K562 (cell line): ENCODE results near the gene METTL22. TPM values are rescaled to one million over a fixed set of nuclear protein-coding genes. Genes with fewer than 3 reads are reported as not detected.

Experiments used
- ATAC-seq: fragments of 200-7000 bp; cut with Tn5 transposase; 3 replicates; pipeline ENCODE4 v1.9.1; 2020; ENCODE audit warnings: moderate library complexity
- BruUV-seq: library from RNA; stranded (reverse); fragments of 400-500 nt; replicated peaks from 2 replicates; lab custom pipeline; 2021; lab: Mats Ljungman, UMichigan
- CTCF ChIA-PET: fragments of 300-600 bp; formaldehyde crosslinking; extraction: SDS; loops from one replicate; lab custom pipeline; 2021; ENCODE audit warnings: low intra/inter-chr PET ratio; lab: Yijun Ruan, JAX
- POLR2A ChIA-PET: fragments of 300-600, 350-650 bp; sonication (Branson Sonifier 250); formaldehyde crosslinking; extraction: SDS; loops from one replicate; lab custom pipeline; 2021; ENCODE audit warnings: antibody characterized with exemption, inconsistent platforms; lab: Yijun Ruan, JAX
- DNase-seq, 4 experiments: peaks; one replicate each; pipeline versions ENCODE4 v3.0.0 to v3.0.0-alpha.2; 2011 to 2018; ENCODE audit warnings: low spot score in 3 of 4, mixed read lengths in 3 of 4; ENCODE audit errors: extremely low read depth in 1 of 4
- FAIRE-seq: peaks from 2 replicates; lab custom pipeline; 2011; peaks lifted over from hg19 to GRCh38; lab: Jason Lieb, UNC
- H2AFZ ChIP-seq: 2 replicates; pipeline ENCODE4 v1.6.0; 2011; ENCODE audit warnings: low read depth, low read length, control low read depth, inconsistent platforms
- H3K27ac ChIP-seq: fragments of 200-600 bp; 3 replicates; pipeline ENCODE4 v1.8.0; 2011; ENCODE audit warnings: low read depth, mild to moderate bottlenecking, control low read depth, inconsistent platforms, low read length, moderate library complexity, mixed read lengths; ENCODE audit errors: extremely low read depth
- H3K27me3 ChIP-seq, 2 experiments: fragments of 300-600 bp in 1 of 2; 2 replicates in 1 of 2; 3 replicates in 1 of 2; pipeline versions ENCODE4 v1.6.0 to v1.8.0; 2011; ENCODE audit warnings: inconsistent platforms in 2 of 2, low read length in 2 of 2, mild to moderate bottlenecking in 1 of 2, mixed read lengths in 1 of 2, moderate library complexity in 1 of 2; ENCODE audit not compliant: control insufficient read depth in 2 of 2, insufficient read depth in 2 of 2
- H3K36me3 ChIP-seq: fragments of 300-600 bp; 3 replicates; pipeline ENCODE4 v1.8.0; 2011; ENCODE audit warnings: mild to moderate bottlenecking, low read length, inconsistent platforms; ENCODE audit not compliant: control insufficient read depth, insufficient read depth
- H3K4me1 ChIP-seq, 2 experiments: fragments of 200-600 bp in 1 of 2; replicated peaks in 1 of 2; 2 replicates in 1 of 2; 3 replicates in 1 of 2; pipeline versions ENCODE4 v1.5.1 to v1.8.0; 2011; ENCODE audit warnings: inconsistent platforms in 2 of 2, low read length in 2 of 2, mild to moderate bottlenecking in 1 of 2, mixed read lengths in 1 of 2, moderate library complexity in 1 of 2; ENCODE audit not compliant: control insufficient read depth in 2 of 2, insufficient read depth in 2 of 2
- H3K4me2 ChIP-seq: 2 replicates; pipeline ENCODE4 v1.6.1; 2011; ENCODE audit warnings: low read length, control low read depth, inconsistent platforms, mixed read lengths; ENCODE audit not compliant: insufficient read depth
- H3K4me3 ChIP-seq: fragments of 200-600 bp; sonication (generic), shearing (Covaris generic); 2 replicates; pipeline ENCODE4 v1.5.1; 2016; ENCODE audit warnings: control low read depth, inconsistent platforms
- H3K79me2 ChIP-seq: fragments of 200-600 bp; 3 replicates; pipeline ENCODE4 v1.8.0; 2011; ENCODE audit warnings: low read length, inconsistent platforms; ENCODE audit not compliant: control insufficient read depth, insufficient read depth
- H3K9ac ChIP-seq, 2 experiments: 2 replicates each; pipeline versions ENCODE4 v1.6.0 to v1.6.1; 2011; ENCODE audit warnings: low read depth in 2 of 2, low read length in 2 of 2, control low read depth in 1 of 2, inconsistent platforms in 1 of 2, mild to moderate bottlenecking in 1 of 2, mixed read lengths in 1 of 2; ENCODE audit not compliant: insufficient read depth in 1 of 2
- H3K9me1 ChIP-seq: one replicate; pipeline ENCODE4 v1.6.0; 2011; ENCODE audit warnings: inconsistent platforms, mild to moderate bottlenecking, low read length, moderate library complexity; ENCODE audit not compliant: control insufficient read depth, insufficient read depth
- H3K9me3 ChIP-seq: replicated peaks from 2 replicates; pipeline ENCODE4 v1.5.1; 2011; ENCODE audit warnings: low read depth, low read length, inconsistent platforms; ENCODE audit not compliant: control insufficient read depth, insufficient read depth
- H4K20me1 ChIP-seq: replicated peaks from 2 replicates; pipeline ENCODE4 v1.6.1; 2011; ENCODE audit warnings: low read length, inconsistent platforms, mixed read lengths; ENCODE audit not compliant: control insufficient read depth, insufficient read depth
- C11orf30 ChIP-seq: fragments of 450-650 bp; IDR thresholded peaks from 2 replicates; pipeline ENCODE4 v1.6.1; 2016; ENCODE audit warnings: low read depth, mild to moderate bottlenecking
- EGR1 ChIP-seq: fragments of 450-650 bp; conservative IDR thresholded peaks from 2 replicates; pipeline ENCODE4 v1.6.1; 2017; ENCODE audit warnings: mild to moderate bottlenecking
- EZH2 ChIP-seq: IDR thresholded peaks from 2 replicates; pipeline ENCODE4 v1.6.1; 2012; ENCODE audit warnings: low read depth, mild to moderate bottlenecking, inconsistent platforms, low read length, borderline replicate concordance
- KAT7 ChIP-seq: sonication (generic); formaldehyde crosslinking; IDR thresholded peaks from 2 replicates; pipeline ENCODE4 v1.8.0; 2022; ENCODE audit warnings: missing genetic modification reagents, mild to moderate bottlenecking, borderline replicate concordance
- KDM5B ChIP-seq: fragments of 200-600 bp; sonication (generic); IDR thresholded peaks from 2 replicates; pipeline ENCODE4 v1.6.1; 2012; ENCODE audit warnings: low read depth, mild to moderate bottlenecking, moderate library complexity, low read length, control low read depth, inconsistent platforms; ENCODE audit not compliant: insufficient replicate concordance
- KLF13 ChIP-seq: fragments of 450-650 bp; IDR thresholded peaks from 2 replicates; pipeline ENCODE4 v1.6.1; 2016; ENCODE audit warnings: missing genetic modification characterization, low read depth, mild to moderate bottlenecking, missing compliant biosample characterization, moderate library complexity, borderline replicate concordance
- NCOR1 ChIP-seq: fragments of 450-650 bp; IDR thresholded peaks from 2 replicates; pipeline ENCODE4 v1.6.1; 2016; ENCODE audit warnings: mild to moderate bottlenecking, moderate library complexity
- SRSF1 ChIP-seq: fragments of 200-400 bp; formaldehyde crosslinking; IDR thresholded peaks from 2 replicates; pipeline ENCODE4 v1.6.1; 2017; ENCODE audit warnings: mild to moderate bottlenecking, low read depth, low read length, moderate library complexity
- TCF7 ChIP-seq: sonication (generic); IDR thresholded peaks from 2 replicates; pipeline ENCODE4 v1.6.1; 2016; ENCODE audit warnings: antibody characterized with exemption, borderline replicate concordance
- USF2 ChIP-seq: sonication (generic); formaldehyde crosslinking; IDR thresholded peaks from 2 replicates; pipeline ENCODE4 v1.5.0; 2020; ENCODE audit warnings: missing genetic modification reagents
- ZNF551 ChIP-seq: fragments of 250-450 bp; sonication (Bioruptor Pico); IDR thresholded peaks from 2 replicates; pipeline ENCODE4 v1.5.0; 2021; ENCODE audit warnings: mild to moderate bottlenecking, moderate library complexity
- WGBS: fragments of 100-300 bp; shearing (Covaris generic); methylation state at CpG from one replicate; pipeline ENCODE4 v1.1.6; 2016; ENCODE audit warnings: low coverage, mixed read lengths; ENCODE audit not compliant: insufficient coverage; ENCODE audit errors: missing lambda C conversion rate; 5-methylcytosine and 5-hydroxymethylcytosine counted together
- in situ Hi-C: fragments of 300-500 bp; cut with MboI; formaldehyde crosslinking; loops from 4 replicates; pipeline ENCODE4 v1.15.0; 2018; ENCODE audit warnings: inconsistent platforms, mixed read lengths
- intact Hi-C: fragments of 100-400 bp; cut with micrococcal nuclease; formaldehyde crosslinking; loops from 2 replicates; pipeline ENCODE4 v1.14.2; 2022
- polyA plus RNA-seq, 8 experiments: library from polyadenylated mRNA; depleted of rRNA in 4 of 8; stranded (reverse) in 5 of 8; unstranded in 3 of 8; fragments of >200 nt; fragmentation: Nextera tagmentation in 2 of 8; fragmentation: Illumina TruSeq in 1 of 8; extraction: Ambion mirVana in 2 of 8; extraction: Trizol in 1 of 8; gene quantifications; 2 replicates each; pipeline versions ENCODE4 v1.2.1 to v1.2.3, GENCODE V29; 2011 to 2014; ENCODE audit warnings: inconsistent platforms in 1 of 8, missing spikeins in 1 of 8
- total RNA-seq, 7 experiments: library from RNA; depleted of rRNA in 6 of 7; stranded (reverse); fragments of >200 nt in 6 of 7; fragmentation: Illumina TruSeq in 2 of 7; extraction: Trizol in 2 of 7; gene quantifications; 2 replicates each; pipeline versions ENCODE4 v1.2.1 to v1.2.3, GENCODE V29; 2011 to 2021; ENCODE audit warnings: low replicate concordance in 1 of 7

METTL22 gene
- total and polyA plus RNA-seq, 9 of the 15 experiments (the other 6 are each of a cell fraction or from before 2014, with no cell fraction given): 6.9 to 33.2 (median 18.5) TPM

GRCh38 chr16:8694795-8695728, 73.6 kb downstream of the METTL22 start:
- no peak overlapping the region for H3K27ac ChIP-seq
- TF ChIP-seq EGR1 (no peak), EZH2 (peak; percentile 84; the same call in 1 of the 2 replicates), C11orf30 (peak; percentile 19; the same call in 1 of the 2 replicates)
- no peaks in the 10 kb centered on the region for H3K36me3 ChIP-seq
- under 1% methylated on average over 18 of the region's 18 CpGs for WGBS
- no peak overlapping the region for H3K4me3 ChIP-seq
- DNase-seq (no peak), ATAC-seq (no peak), FAIRE-seq (no peak)
- in situ Hi-C loops (no loop called here), intact Hi-C loops (no loop called here)
- peaks cover 24 to 35% of the 10 kb centered on the region in 2 experiments for H3K27me3 ChIP-seq
- POLR2A ChIA-PET: interaction anchor here (0.6 kb wide), 1 partner anchor 676 kb away, joined by 3 read pairs; no protein-coding TSS in a partner anchor
- no peak overlapping the region for H3K9ac ChIP-seq
- no peaks in the 10 kb centered on the region for H3K4me1 ChIP-seq
- 0 out of 2 replicates have a peak, but pooled peaks cover under 1% of the 10 kb centered on the region for H3K9me3 ChIP-seq
- CTCF ChIA-PET: no interaction called here
- no peaks in the 10 kb centered on the region; the same call in 1 of the 2 replicates for H4K20me1 ChIP-seq
- no TSS peak for BruUV-seq
- H3K9me1 ChIP-seq: no peaks in the 10 kb centered on the region
- no peak overlapping the region for H3K4me2 ChIP-seq
- H3K79me2 ChIP-seq: no peaks in the 10 kb centered on the region
- no peak overlapping the region for H2AFZ ChIP-seq

- H3K27me3 ChIP-seq: peaks cover 26 to 44% of the 10 kb centered on the region in 2 experiments
- no peak overlapping the region for H3K27ac ChIP-seq
- H2AFZ ChIP-seq: no peak overlapping the region
- TF ChIP-seq USF2 (CRISPR knock-in tag) (no peak), ZNF551 (CRISPR knock-in tag) (no peak), KLF13 (no peak), NCOR1 (no peak), KDM5B (no peak), TCF7 (no peak), SRSF1 (no peak), KAT7 (no peak)
- CTCF ChIA-PET: no interaction called here
- no peak overlapping the region for H3K4me3 ChIP-seq
- DNase-seq: no peak
- POLR2A ChIA-PET: no interaction called here
- H3K9ac ChIP-seq: no peak overlapping the region
- BruUV-seq: no TSS peak
- in situ Hi-C loops (no loop called here), intact Hi-C loops (no loop called here)
- no peaks in the 10 kb centered on the region for H3K36me3 ChIP-seq
- H4K20me1 ChIP-seq: no peaks in the 10 kb centered on the region; the same call in 1 of the 2 replicates
- FAIRE-seq: no peak
- no peaks in the 10 kb centered on the region for H3K79me2 ChIP-seq
- H3K9me3 ChIP-seq: no peaks in the 10 kb centered on the region
- WGBS: 27% methylated on average over 12 of the region's 12 CpGs
- ATAC-seq: no peak
- H3K9me1 ChIP-seq: no peaks in the 10 kb centered on the region
- H3K4me1 ChIP-seq: no peaks in the 10 kb centered on the region
- H3K4me2 ChIP-seq: no peak overlapping the region
These were observed 75.4 kb downstream of the METTL22 start for GRCh38 chr16:8696880-8697279.
